Measurements from ENCODE around the gene PLCH1.

PLCH1 gene

DNA sequence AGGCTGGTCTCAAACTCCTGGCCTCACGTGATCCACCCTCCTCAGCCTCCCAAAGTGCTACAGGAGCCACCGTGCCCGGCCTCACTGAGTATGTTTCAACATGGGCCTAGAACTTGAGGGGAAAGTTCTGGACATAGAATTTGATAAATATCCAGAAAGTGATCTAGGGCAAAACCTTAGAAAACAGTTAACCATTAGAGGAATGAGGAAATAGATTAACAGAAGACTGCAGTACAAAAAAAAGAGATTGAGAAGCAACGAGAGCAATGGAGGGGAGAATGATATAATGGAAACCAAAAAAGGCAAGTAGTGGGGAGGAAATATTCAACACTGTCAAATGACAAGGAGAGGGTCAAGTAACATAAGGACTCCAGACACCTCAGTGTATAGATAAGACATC lies 191.5 kb downstream of the PLCH1 start:
- TF ChIP-seq SIN3A (IDR thresholded peaks at IDR 0.05; ENCODE audit: borderline replicate concordance, insufficient read depth, low read length) = no peak
- no peak for TF ChIP-seq TAF1 (IDR thresholded peaks at IDR 0.05; ENCODE audit: borderline replicate concordance, insufficient read depth, low read length)
- TF ChIP-seq, protein P1, sequence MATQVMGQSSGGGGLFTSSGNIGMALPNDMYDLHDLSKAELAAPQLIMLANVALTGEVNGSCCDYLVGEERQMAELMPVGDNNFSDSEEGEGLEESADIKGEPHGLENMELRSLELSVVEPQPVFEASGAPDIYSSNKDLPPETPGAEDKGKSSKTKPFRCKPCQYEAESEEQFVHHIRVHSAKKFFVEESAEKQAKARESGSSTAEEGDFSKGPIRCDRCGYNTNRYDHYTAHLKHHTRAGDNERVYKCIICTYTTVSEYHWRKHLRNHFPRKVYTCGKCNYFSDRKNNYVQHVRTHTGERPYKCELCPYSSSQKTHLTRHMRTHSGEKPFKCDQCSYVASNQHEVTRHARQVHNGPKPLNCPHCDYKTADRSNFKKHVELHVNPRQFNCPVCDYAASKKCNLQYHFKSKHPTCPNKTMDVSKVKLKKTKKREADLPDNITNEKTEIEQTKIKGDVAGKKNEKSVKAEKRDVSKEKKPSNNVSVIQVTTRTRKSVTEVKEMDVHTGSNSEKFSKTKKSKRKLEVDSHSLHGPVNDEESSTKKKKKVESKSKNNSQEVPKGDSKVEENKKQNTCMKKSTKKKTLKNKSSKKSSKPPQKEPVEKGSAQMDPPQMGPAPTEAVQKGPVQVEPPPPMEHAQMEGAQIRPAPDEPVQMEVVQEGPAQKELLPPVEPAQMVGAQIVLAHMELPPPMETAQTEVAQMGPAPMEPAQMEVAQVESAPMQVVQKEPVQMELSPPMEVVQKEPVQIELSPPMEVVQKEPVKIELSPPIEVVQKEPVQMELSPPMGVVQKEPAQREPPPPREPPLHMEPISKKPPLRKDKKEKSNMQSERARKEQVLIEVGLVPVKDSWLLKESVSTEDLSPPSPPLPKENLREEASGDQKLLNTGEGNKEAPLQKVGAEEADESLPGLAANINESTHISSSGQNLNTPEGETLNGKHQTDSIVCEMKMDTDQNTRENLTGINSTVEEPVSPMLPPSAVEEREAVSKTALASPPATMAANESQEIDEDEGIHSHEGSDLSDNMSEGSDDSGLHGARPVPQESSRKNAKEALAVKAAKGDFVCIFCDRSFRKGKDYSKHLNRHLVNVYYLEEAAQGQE (IDR thresholded peaks at IDR 0.05; ENCODE audit: insufficient read depth in 1 of 2, low read depth in 2 of 2, low read length in 2 of 2) = no peak
- TF ChIP-seq POLR2AphosphoS5 (IDR thresholded peaks at IDR 0.05; ENCODE audit: low read depth, low read length) = no peak
- no peak for TF ChIP-seq FOXP2 (optimal IDR thresholded peaks at IDR 0.05; ENCODE audit: borderline replicate concordance, extremely low read depth, extremely low read length, insufficient read depth)

GRCh38 chr3:155550391-155550790 lies 194.5 kb downstream of the PLCH1 start:
- no peak for TF ChIP-seq FOXP2 (optimal IDR thresholded peaks at IDR 0.05; ENCODE audit: borderline replicate concordance, extremely low read depth, extremely low read length, insufficient read depth)
- TF ChIP-seq, protein P1 (IDR thresholded peaks at IDR 0.05; ENCODE audit: insufficient read depth in 1 of 2, low read depth in 2 of 2, low read length in 2 of 2) = no peak
- no peak for TF ChIP-seq POLR2AphosphoS5 (IDR thresholded peaks at IDR 0.05; ENCODE audit: low read depth, low read length)
- no peak for TF ChIP-seq TAF1 (IDR thresholded peaks at IDR 0.05; ENCODE audit: borderline replicate concordance, insufficient read depth, low read length)
- TF ChIP-seq SIN3A (IDR thresholded peaks at IDR 0.05; ENCODE audit: borderline replicate concordance, insufficient read depth, low read length) = no peak

DNA sequence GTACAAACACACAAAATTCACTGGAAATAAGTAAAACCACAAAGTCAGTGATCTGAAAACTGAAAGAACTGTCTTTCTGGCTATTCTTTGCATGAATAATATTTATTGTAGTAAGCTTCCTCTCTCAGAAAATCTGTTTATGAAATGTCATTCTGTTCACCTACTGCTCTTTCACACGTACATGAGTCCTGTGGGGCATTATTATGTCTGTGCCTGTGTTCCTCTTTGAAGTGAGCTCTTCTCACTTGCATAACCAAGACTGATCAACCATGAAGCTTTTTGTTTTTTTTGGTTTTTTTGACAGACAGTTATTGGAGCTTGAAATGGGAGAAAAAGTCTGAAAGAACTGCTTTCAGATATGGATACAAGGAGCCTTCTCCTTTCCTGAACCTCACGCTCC lies 195.8 kb downstream of the PLCH1 start:
- TF ChIP-seq, protein P1 (IDR thresholded peaks at IDR 0.05; ENCODE audit: insufficient read depth in 1 of 2, low read depth in 2 of 2, low read length in 2 of 2) = no peak
- TF ChIP-seq POLR2AphosphoS5 (IDR thresholded peaks at IDR 0.05; ENCODE audit: low read depth, low read length) (no peak), SIN3A (IDR thresholded peaks at IDR 0.05; ENCODE audit: borderline replicate concordance, insufficient read depth, low read length) (no peak), FOXP2 (optimal IDR thresholded peaks at IDR 0.05; ENCODE audit: borderline replicate concordance, extremely low read depth, extremely low read length, insufficient read depth) (no peak), TAF1 (IDR thresholded peaks at IDR 0.05; ENCODE audit: borderline replicate concordance, insufficient read depth, low read length) (no peak)

- TF ChIP-seq, protein P1 (IDR thresholded peaks at IDR 0.05; ENCODE audit: insufficient read depth in 1 of 2, low read depth in 2 of 2, low read length in 2 of 2) = no peak
- TF ChIP-seq SIN3A (IDR thresholded peaks at IDR 0.05; ENCODE audit: borderline replicate concordance, insufficient read depth, low read length) (no peak), FOXP2 (optimal IDR thresholded peaks at IDR 0.05; ENCODE audit: borderline replicate concordance, extremely low read depth, extremely low read length, insufficient read depth) (no peak), POLR2AphosphoS5 (IDR thresholded peaks at IDR 0.05; ENCODE audit: low read depth, low read length) (no peak), TAF1 (IDR thresholded peaks at IDR 0.05; ENCODE audit: borderline replicate concordance, insufficient read depth, low read length) (no peak)
These were observed 196.7 kb downstream of the PLCH1 start for GRCh38 chr3:155548195-155548594.

DNA sequence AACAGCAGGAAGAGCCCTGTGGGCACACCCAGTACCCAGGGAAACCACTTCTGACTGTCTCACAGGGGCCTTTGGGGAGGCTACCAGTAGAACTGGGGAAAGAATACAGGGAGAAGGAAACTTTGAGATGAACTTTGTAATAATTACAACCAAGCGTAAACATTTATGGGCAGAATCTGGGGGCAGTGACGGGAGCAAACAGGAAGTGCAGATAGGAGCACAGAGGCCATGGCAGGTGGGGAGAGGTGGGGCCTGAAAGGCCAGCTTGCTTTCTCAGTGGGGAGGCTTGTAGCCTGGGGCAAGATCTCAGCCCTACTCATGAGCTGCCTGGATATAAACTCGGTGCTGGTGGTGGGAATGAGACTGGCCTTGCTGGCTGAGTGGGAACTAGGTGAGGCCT lies 209.8 kb downstream of the PLCH1 start:
- TF ChIP-seq, protein P1 (IDR thresholded peaks at IDR 0.05; ENCODE audit: insufficient read depth in 1 of 2, low read depth in 2 of 2, low read length in 2 of 2) = no peak
- TF ChIP-seq POLR2AphosphoS5 (IDR thresholded peaks at IDR 0.05; ENCODE audit: low read depth, low read length) = no peak
- no peak for TF ChIP-seq SIN3A (IDR thresholded peaks at IDR 0.05; ENCODE audit: borderline replicate concordance, insufficient read depth, low read length)
